Lung (tissue), 12 donors: Measurements from ENCODE around the gene ARHGAP29. TPM values are rescaled to one million over a fixed set of nuclear protein-coding genes. Genes with fewer than 3 reads are reported as not detected.

ENCODE experiments used
- ATAC-seq: fragments of 200-7000 bp; cut with Tn5 transposase; one replicate; pipeline ENCODE4 v1.9.1; 2020; ENCODE audit warnings: moderate number of reproducible peaks; ENCODE audit not compliant: insufficient read depth, low FRiP score
- DNase-seq, 3 donors: peaks; one replicate each; pipeline ENCODE4 v3.0.0-alpha.2; 2013 to 2017
- H3K27ac ChIP-seq, 2 donors: one replicate each; pipeline ENCODE4 v1.5.1; 2013; ENCODE audit warnings: mild to moderate bottlenecking in 2 of 2, moderate library complexity in 2 of 2, control low read depth in 1 of 2, inconsistent platforms in 1 of 2, low read depth in 1 of 2, low read length in 1 of 2
- H3K27me3 ChIP-seq, 3 donors: one replicate each; pipeline ENCODE4 v1.5.1; 2013; ENCODE audit warnings: low read length in 2 of 3; ENCODE audit not compliant: control insufficient read depth in 3 of 3, insufficient read depth in 3 of 3
- H3K36me3 ChIP-seq, 4 donors: one replicate each; pipeline ENCODE4 v1.5.1; 2013; ENCODE audit warnings: low read length in 4 of 4, mild to moderate bottlenecking in 1 of 4, moderate library complexity in 1 of 4; ENCODE audit not compliant: control insufficient read depth in 4 of 4, insufficient read depth in 4 of 4
- H3K4me1 ChIP-seq, 5 donors: one replicate each; pipeline ENCODE4 v1.5.1; 2013; ENCODE audit warnings: low read length in 5 of 5, mild to moderate bottlenecking in 2 of 5, moderate library complexity in 1 of 5; ENCODE audit not compliant: control insufficient read depth in 5 of 5, insufficient read depth in 5 of 5
- H3K4me3 ChIP-seq: one replicate; pipeline ENCODE4 v1.5.1; 2013; ENCODE audit warnings: mild to moderate bottlenecking, control low read depth, moderate library complexity
- H3K9ac ChIP-seq, 2 donors: one replicate each; pipeline ENCODE4 v1.5.1; 2013; ENCODE audit warnings: low read length in 2 of 2, control low read depth in 1 of 2; ENCODE audit not compliant: insufficient read depth in 1 of 2
- H3K9me3 ChIP-seq, 4 donors: one replicate each; pipeline ENCODE4 v1.5.1; 2013; ENCODE audit warnings: low read length in 3 of 4, mild to moderate bottlenecking in 1 of 4, moderate library complexity in 1 of 4; ENCODE audit not compliant: control insufficient read depth in 4 of 4, insufficient read depth in 3 of 4
- CTCF ChIP-seq: IDR thresholded peaks from 2 replicates; pipeline ENCODE4 v1.5.1; 2012; ENCODE audit warnings: mild to moderate bottlenecking; ENCODE audit errors: control extremely low read depth, extremely low read depth
- WGBS, 2 donors: extraction: QIAGEN DNeasy Blood & Tissue Kit; methylation state at CpG; one replicate each; pipeline ENCODE4 v1.1.7; 2013; 5-methylcytosine and 5-hydroxymethylcytosine counted together
- polyA plus RNA-seq, 2 donors: library from polyadenylated mRNA; stranded (reverse); fragments of 200-250 nt; gene quantifications; one replicate each; pipeline ENCODE4 v1.2.1, GENCODE V29; 2013
- total RNA-seq, 2 donors: library from RNA; depleted of rRNA in 1 of 2; stranded (reverse); fragments of >200 nt in 1 of 2; gene quantifications; one replicate each; pipeline ENCODE4 v1.2.1, GENCODE V29; 2014 to 2021
- donor health status: control.
- donor health status: control.
- donor health status: Bipolar disorder and iron deficiency.
- donor health status: healthy.
- donor health status: DM: yes; HTN: yes; CAD: no.

Gene ARHGAP29
- total and polyA plus RNA-seq, 4 donors = 13.3 to 144 (median 30.4) TPM

- H3K9ac ChIP-seq = no peak overlapping the region
- no peaks in the 10 kb centered on the region for H3K36me3 ChIP-seq
- whole genome bisulfite sequencing, 2 donors = 79 to 85% methylated on average over 1 of the region's 1 CpG
- no peaks in the 10 kb centered on the region for H3K27me3 ChIP-seq
- no peak for TF ChIP-seq CTCF
- no peak overlapping the region for H3K27ac ChIP-seq
- peak in 1 of 3 donors; percentile 31 for DNase-seq
- ATAC-seq = no peak
- peaks cover 0 to 3% (median 0%) of the 10 kb centered on the region in 5 donors for H3K4me1 ChIP-seq
- no peak overlapping the region for H3K4me3 ChIP-seq
- no peaks in the 10 kb centered on the region for H3K9me3 ChIP-seq
Observed at GRCh38 chr1:94144836-94145235, 92.5 kb downstream of the ARHGAP29 start.

DNA sequence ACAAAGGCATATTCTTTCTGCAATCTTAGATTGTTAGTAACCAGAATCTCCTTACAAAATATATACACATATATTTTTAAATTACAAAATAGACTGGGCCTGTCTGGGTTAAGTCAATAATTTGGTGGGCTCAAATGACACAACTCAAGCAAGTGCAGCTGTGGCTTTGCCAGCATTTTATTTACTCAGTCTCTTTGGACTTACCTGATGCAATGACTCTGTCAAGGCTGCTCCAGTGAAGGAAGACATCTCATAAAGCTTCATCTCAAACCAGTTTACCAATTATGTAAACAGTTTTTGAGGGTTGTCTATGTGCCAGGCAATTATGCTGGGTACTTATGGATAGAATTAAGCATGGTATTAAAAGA, 93.6 kb downstream of the ARHGAP29 start:
- Histone ChIP-seq H3K27ac (no peak overlapping the region), H3K9ac (no peak overlapping the region), H3K9me3 (no peaks in the 10 kb centered on the region), H3K27me3 (no peaks in the 10 kb centered on the region), H3K4me1 (peaks cover 0 to 3% (median 0%) of the 10 kb centered on the region in 5 donors), H3K4me3 (no peak overlapping the region), H3K36me3 (no peaks in the 10 kb centered on the region)
- no peak for TF ChIP-seq CTCF
- no peak for ATAC-seq
- no peak for DNase-seq

- DNase-seq (no peak), ATAC-seq (no peak)
- no peak for TF ChIP-seq CTCF
- Histone ChIP-seq H3K4me1 (peaks cover 0 to 3% (median 0%) of the 10 kb centered on the region in 5 donors), H3K4me3 (no peak overlapping the region), H3K9ac (no peak overlapping the region), H3K9me3 (no peaks in the 10 kb centered on the region), H3K27ac (no peak overlapping the region), H3K36me3 (no peaks in the 10 kb centered on the region), H3K27me3 (no peaks in the 10 kb centered on the region)
- 62 to 72% methylated on average over 2 of the region's 2 CpGs for WGBS, 2 donors
Observed at GRCh38 chr1:94143173-94143808, 94.1 kb downstream of the ARHGAP29 start.

GRCh38 chr1:94142583-94142982, 94.8 kb downstream of the ARHGAP29 start:
- no peak for DNase-seq
- TF ChIP-seq CTCF = no peak
- H3K27me3 ChIP-seq = no peaks in the 10 kb centered on the region
- no peak overlapping the region for H3K9ac ChIP-seq
- no peak overlapping the region for H3K4me3 ChIP-seq
- peak overlapping the region in 1 of 2 donors; percentile 29 for H3K27ac ChIP-seq
- no peaks in the 10 kb centered on the region for H3K9me3 ChIP-seq
- no peak for ATAC-seq
- peaks cover 0 to 3% (median 0%) of the 10 kb centered on the region in 5 donors for H3K4me1 ChIP-seq
- no peaks in the 10 kb centered on the region for H3K36me3 ChIP-seq
- WGBS, 2 donors = 71 to 73% methylated on average over 2 of the region's 2 CpGs
